Stomach (tissue), 19 donors: ENCODE results near the gene CCND2. TPM values are rescaled to one million over a fixed set of nuclear protein-coding genes. Genes with fewer than 3 reads are reported as not detected.

Experiments used
- DNase-seq, 2 donors: peaks; one replicate each; pipeline versions ENCODE4 v3.0.0 to v3.0.0-alpha.2; 2013 to 2019
- H3K27ac ChIP-seq, 5 donors: fragments of 200-600 bp in 4 of 5; sonication (generic) in 4 of 5; one replicate each; pipeline ENCODE4 v1.5.1; 2013 to 2019; ENCODE audit warnings: mild to moderate bottlenecking in 1 of 5, moderate library complexity in 1 of 5
- H3K27me3 ChIP-seq, 3 donors: fragments of 200-600 bp; sonication (generic); one replicate each; pipeline ENCODE4 v1.5.1; 2017 to 2019; ENCODE audit warnings: mixed run types in 1 of 3
- H3K36me3 ChIP-seq, 4 donors: fragments of 200-600 bp; sonication (generic); 1 replicate in 3 of 4; 2 replicates in 1 of 4; pipeline ENCODE4 v1.5.1; 2016 to 2019
- H3K4me1 ChIP-seq, 4 donors: fragments of 200-600 bp; sonication (generic); one replicate each; pipeline ENCODE4 v1.5.1; 2016 to 2019
- H3K4me3 ChIP-seq, 4 donors: fragments of 200-600 bp; sonication (generic) in 3 of 4; one replicate each; pipeline ENCODE4 v1.5.1; 2016 to 2019; ENCODE audit warnings: mild to moderate bottlenecking in 1 of 4
- H3K9me3 ChIP-seq, 4 donors: fragments of 200-600 bp; sonication (generic); one replicate each; pipeline ENCODE4 v1.5.1; 2016 to 2019
- EP300 ChIP-seq: sonication (generic); formaldehyde crosslinking; IDR thresholded peaks from one replicate; pipeline ENCODE4 v1.6.1; 2017; ENCODE audit warnings: antibody characterized with exemption
- POLR2A ChIP-seq, 4 donors: fragments of 450-650 bp; IDR thresholded peaks; one replicate each; pipeline ENCODE4 v1.6.1; 2016; ENCODE audit warnings: antibody characterized with exemption in 4 of 4, control low read depth in 2 of 4, mild to moderate bottlenecking in 1 of 4, moderate library complexity in 1 of 4
- POLR2AphosphoS5 ChIP-seq, 3 donors: sonication (generic); formaldehyde crosslinking; IDR thresholded peaks; one replicate each; pipeline ENCODE4 v1.6.1; 2016; ENCODE audit warnings: antibody characterized with exemption in 3 of 3
- WGBS, 5 donors: extraction: QIAGEN DNeasy Blood & Tissue Kit in 3 of 5; methylation state at CpG; one replicate each; pipeline versions ENCODE4 v1.1.5 to v1.1.7; 2013 to 2018; 5-methylcytosine and 5-hydroxymethylcytosine counted together
- intact Hi-C: fragments of 100-400 bp; cut with DNase I; formaldehyde crosslinking; loops from one replicate; pipeline ENCODE4 v1.15.1; 2023; ENCODE audit warnings: low total_unique reads
- long read RNA-seq, 10 donors: transcript quantifications; one replicate each; lab custom pipeline, GENCODE V29; 2026
- polyA plus RNA-seq, 3 donors: library from polyadenylated mRNA; stranded (reverse); fragments of 200-250 nt; gene quantifications; one replicate each; pipeline ENCODE4 v1.2.3, GENCODE V29; 2013
- total RNA-seq, 5 donors: library from RNA; depleted of rRNA; stranded (reverse); fragments of >200 nt; gene quantifications; one replicate each; pipeline versions ENCODE4 v1.1.0 to v1.2.3, GENCODE V29; 2014 to 2016
- TF ChIP-seq, protein P1 (sequence below), 7 experiments: fragments of 450-650 bp in 4 of 7; fragments of 200-600 bp in 3 of 7; sonication (generic) in 3 of 7; IDR thresholded peaks; one replicate each; pipeline ENCODE4 v1.5.1; 2016 to 2019; ENCODE audit warnings: antibody characterized with exemption in 7 of 7, control low read depth in 2 of 7, mild to moderate bottlenecking in 1 of 7
- donor health status: healthy with polysubstance abuse.
- donor health status: Bipolar disorder and iron deficiency.
- donor health status: healthy.

The CCND2 gene
- 10 to 100 TPM; 27.4 to 89.0 (median 49.1) TPM for total RNA-seq
- 1 to 10 TPM; 5.5 to 8.3 (median 7.0) TPM for polyA plus RNA-seq
- long read RNA-seq, donor 1, full-length matches to known transcripts, result 5 of 10 reads
- long read RNA-seq, donor 1, partial matches to known transcripts, result 5 of 10 reads
- long read RNA-seq, donor 1, other reads (novel, unspliced or antisense), result 0 of 10 reads
- long read RNA-seq, donor 2, full-length matches to known transcripts, result 14 of 14 reads
- long read RNA-seq, donor 2, partial matches to known transcripts, result 0 of 14 reads
- long read RNA-seq, donor 2, other reads (novel, unspliced or antisense), result 0 of 14 reads
- long read RNA-seq, donor 3, full-length matches to known transcripts, result 2 of 2 reads
- long read RNA-seq, donor 3, partial matches to known transcripts, result 0 of 2 reads
- long read RNA-seq, donor 3, other reads (novel, unspliced or antisense), result 0 of 2 reads
- long read RNA-seq, donor 4, full-length matches to known transcripts, result 5 of 5 reads
- long read RNA-seq, donor 4, partial matches to known transcripts, result 0 of 5 reads
- long read RNA-seq, donor 4, other reads (novel, unspliced or antisense), result 0 of 5 reads
- long read RNA-seq, donor 5, full-length matches to known transcripts, result 15 of 15 reads
- long read RNA-seq, donor 5, partial matches to known transcripts, result 0 of 15 reads
- long read RNA-seq, donor 5, other reads (novel, unspliced or antisense), result 0 of 15 reads
- long read RNA-seq, donor 6, full-length matches to known transcripts, result 8 of 15 reads
- long read RNA-seq, donor 6, partial matches to known transcripts, result 7 of 15 reads
- long read RNA-seq, donor 6, other reads (novel, unspliced or antisense), result 0 of 15 reads
- long read RNA-seq, donor 7, full-length matches to known transcripts, result 12 of 12 reads
- long read RNA-seq, donor 7, partial matches to known transcripts, result 0 of 12 reads
- long read RNA-seq, donor 7, other reads (novel, unspliced or antisense), result 0 of 12 reads
- long read RNA-seq, donor 8, full-length matches to known transcripts, result 5 of 5 reads
- long read RNA-seq, donor 8, partial matches to known transcripts, result 0 of 5 reads
- long read RNA-seq, donor 8, other reads (novel, unspliced or antisense), result 0 of 5 reads
- long read RNA-seq, donor 9, full-length matches to known transcripts, result 2 of 2 reads
- long read RNA-seq, donor 9, partial matches to known transcripts, result 0 of 2 reads
- long read RNA-seq, donor 9, other reads (novel, unspliced or antisense), result 0 of 2 reads
- long read RNA-seq, donor 10, full-length matches to known transcripts, result 3 of 52 reads
- long read RNA-seq, donor 10, partial matches to known transcripts, result 49 of 52 reads
- long read RNA-seq, donor 10, other reads (novel, unspliced or antisense), result 0 of 52 reads

DNA sequence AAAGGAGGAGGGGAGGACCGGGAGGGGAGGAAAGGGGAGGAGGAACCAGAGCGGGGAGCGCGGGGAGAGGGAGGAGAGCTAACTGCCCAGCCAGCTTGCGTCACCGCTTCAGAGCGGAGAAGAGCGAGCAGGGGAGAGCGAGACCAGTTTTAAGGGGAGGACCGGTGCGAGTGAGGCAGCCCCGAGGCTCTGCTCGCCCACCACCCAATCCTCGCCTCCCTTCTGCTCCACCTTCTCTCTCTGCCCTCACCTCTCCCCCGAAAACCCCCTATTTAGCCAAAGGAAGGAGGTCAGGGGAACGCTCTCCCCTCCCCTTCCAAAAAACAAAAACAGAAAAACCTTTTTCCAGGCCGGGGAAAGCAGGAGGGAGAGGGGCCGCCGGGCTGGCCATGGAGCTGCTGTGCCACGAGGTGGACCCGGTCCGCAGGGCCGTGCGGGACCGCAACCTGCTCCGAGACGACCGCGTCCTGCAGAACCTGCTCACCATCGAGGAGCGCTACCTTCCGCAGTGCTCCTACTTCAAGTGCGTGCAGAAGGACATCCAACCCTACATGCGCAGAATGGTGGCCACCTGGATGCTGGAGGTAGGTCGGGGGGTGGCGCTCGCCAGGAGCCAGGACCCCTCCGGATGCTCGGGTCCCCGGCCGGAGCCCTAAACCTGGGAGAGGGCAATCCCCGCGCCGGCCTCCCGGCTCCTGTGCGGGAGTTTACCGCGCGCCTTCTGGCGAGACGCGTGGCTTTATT is at the start of gene CCND2:
Gene CCND2, plus strand, starts transcription at position 111 of the 744 bp plus-strand sequence. Its CDS starts 279 bp downstream, at position 390.
- TF ChIP-seq, protein P1, sequence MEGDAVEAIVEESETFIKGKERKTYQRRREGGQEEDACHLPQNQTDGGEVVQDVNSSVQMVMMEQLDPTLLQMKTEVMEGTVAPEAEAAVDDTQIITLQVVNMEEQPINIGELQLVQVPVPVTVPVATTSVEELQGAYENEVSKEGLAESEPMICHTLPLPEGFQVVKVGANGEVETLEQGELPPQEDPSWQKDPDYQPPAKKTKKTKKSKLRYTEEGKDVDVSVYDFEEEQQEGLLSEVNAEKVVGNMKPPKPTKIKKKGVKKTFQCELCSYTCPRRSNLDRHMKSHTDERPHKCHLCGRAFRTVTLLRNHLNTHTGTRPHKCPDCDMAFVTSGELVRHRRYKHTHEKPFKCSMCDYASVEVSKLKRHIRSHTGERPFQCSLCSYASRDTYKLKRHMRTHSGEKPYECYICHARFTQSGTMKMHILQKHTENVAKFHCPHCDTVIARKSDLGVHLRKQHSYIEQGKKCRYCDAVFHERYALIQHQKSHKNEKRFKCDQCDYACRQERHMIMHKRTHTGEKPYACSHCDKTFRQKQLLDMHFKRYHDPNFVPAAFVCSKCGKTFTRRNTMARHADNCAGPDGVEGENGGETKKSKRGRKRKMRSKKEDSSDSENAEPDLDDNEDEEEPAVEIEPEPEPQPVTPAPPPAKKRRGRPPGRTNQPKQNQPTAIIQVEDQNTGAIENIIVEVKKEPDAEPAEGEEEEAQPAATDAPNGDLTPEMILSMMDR (IDR thresholded peaks at IDR 0.05), result no peak
- TF ChIP-seq POLR2A (IDR thresholded peaks at IDR 0.05) (peak in 2 of 4 donors; percentile 22 to 90), POLR2AphosphoS5 (IDR thresholded peaks at IDR 0.05) (peak; percentile 95 to 99 (median 96)), EP300 (no peak)
- peaks cover 30 to 97% (median 77%) of the 10 kb centered on the region in 4 donors for H3K4me1 ChIP-seq
- peaks cover 4 to 17% (median 6%) of the 10 kb centered on the region in 4 donors for H3K36me3 ChIP-seq
- peak within 1 kb of the TSS; percentile 60 to 72 (median 66) for H3K4me3 ChIP-seq
- peaks cover 0 to 79% (median 65%) of the 10 kb centered on the region in 3 donors for H3K27me3 ChIP-seq
- intact Hi-C loops, result loop anchor here (10.0 kb wide), 2 partner anchors 279 to 389 kb away; no protein-coding TSS in a partner anchor
- peak within 1 kb of the TSS; percentile 84 to 93 (median 88) for H3K27ac ChIP-seq
- WGBS, 5 donors, result 1 to 2% (median 1%) methylated on average over 29 to 52 of the region's 52 CpGs
- H3K9me3 ChIP-seq, result no peaks in the 10 kb centered on the region
- peak; percentile 67 to 98 for DNase-seq

DNA sequence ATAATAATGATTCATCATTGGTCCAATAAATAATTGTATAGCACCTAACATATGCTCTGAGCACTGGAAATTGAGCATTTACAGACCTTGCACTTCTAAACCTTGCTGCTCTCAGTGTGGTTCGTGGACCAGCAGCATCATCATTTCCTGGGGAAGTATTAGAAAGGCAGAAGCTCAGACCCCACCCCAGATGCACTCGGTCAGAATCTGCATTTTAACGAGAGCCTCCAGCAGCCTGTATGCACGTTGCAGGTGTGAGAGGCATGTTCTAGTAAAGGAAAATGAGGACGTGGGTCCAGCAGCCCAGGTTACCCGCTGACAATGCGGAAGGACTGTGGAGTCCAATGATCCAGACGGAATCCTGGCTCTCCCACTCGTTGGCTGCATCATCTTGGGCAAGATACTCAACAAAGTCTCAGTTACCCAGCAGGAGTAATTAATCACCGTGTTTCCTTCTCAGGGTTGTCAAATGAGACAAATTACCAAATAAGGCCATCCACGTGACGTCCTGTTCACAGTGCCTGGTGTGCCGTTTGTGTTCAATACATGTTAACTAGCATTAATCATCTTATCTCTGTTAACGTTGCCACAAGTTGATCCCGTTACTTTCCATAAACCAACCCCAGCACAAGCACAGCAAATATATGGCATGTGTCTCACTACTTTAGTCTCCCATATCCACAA is 49.2 kb upstream of the CCND2 start:
- Histone ChIP-seq H3K27me3 (peaks cover 0 to 36% (median 0%) of the 10 kb centered on the region in 3 donors), H3K4me1 (no peaks in the 10 kb centered on the region), H3K9me3 (peaks cover 0 to 11% (median 9%) of the 10 kb centered on the region in 4 donors), H3K4me3 (no peak overlapping the region), H3K27ac (no peak overlapping the region), H3K36me3 (no peaks in the 10 kb centered on the region)
- no peak for DNase-seq
- intact Hi-C loops, result no loop called here
- TF ChIP-seq, protein P1 (IDR thresholded peaks at IDR 0.05), result no peak
- no peak for TF ChIP-seq POLR2A (IDR thresholded peaks at IDR 0.05)
- no peak for TF ChIP-seq EP300
- TF ChIP-seq POLR2AphosphoS5 (IDR thresholded peaks at IDR 0.05), result no peak
- 47 to 60% (median 53%) methylated on average over 15 of the region's 15 CpGs for WGBS, 5 donors

DNA sequence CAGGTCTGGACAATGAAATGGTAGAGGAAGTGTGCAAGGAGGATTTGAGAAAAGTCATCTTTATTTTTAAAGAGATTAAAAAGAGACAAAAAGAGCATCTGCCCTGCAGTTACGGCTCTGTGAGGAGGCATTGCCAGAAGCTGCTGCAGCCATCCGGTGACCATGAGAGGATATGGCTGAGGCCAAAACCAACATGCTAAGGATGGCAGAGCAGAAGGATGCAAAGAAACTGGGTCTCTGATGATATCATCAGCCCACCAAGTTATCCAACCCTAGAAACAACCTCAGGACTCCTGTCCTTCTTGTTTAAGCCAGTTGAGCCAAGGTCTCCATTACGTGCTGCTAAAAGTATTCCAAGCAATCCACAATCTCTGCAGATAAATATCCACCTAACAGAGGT is 48.0 kb upstream of the CCND2 start:
- Histone ChIP-seq H3K4me3 (no peak overlapping the region), H3K9me3 (peaks cover 0 to 11% (median 9%) of the 10 kb centered on the region in 4 donors), H3K4me1 (no peaks in the 10 kb centered on the region), H3K27ac (no peak overlapping the region), H3K27me3 (peaks cover 0 to 39% (median 0%) of the 10 kb centered on the region in 3 donors), H3K36me3 (no peaks in the 10 kb centered on the region)
- intact Hi-C loops, result no loop called here
- no peak for DNase-seq
- TF ChIP-seq POLR2AphosphoS5 (IDR thresholded peaks at IDR 0.05), result no peak
- WGBS, 5 donors, result 70 to 88% (median 80%) methylated on average over 3 of the region's 3 CpGs

DNA sequence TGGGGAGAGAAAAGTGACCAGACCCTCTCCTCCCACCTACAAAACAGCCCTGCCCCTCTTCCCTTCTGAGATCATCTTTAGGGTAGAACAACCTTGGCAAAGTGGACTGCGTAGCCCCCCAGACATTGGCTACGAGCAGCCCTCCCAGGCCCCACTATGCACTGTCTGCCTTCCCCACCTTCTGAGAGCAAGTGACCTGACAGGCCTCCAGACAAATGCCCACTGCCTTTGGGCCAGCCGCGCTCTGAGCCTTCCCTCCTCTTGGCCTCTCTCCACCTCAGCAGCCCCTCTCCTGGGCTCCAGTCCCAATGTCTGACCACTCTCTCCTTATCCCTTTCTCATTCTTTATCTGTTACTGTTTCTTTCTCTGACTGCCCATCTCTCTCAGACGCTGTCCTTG is 46.5 kb upstream of the CCND2 start:
- WGBS, 5 donors, result 76 to 91% (median 84%) methylated on average over 5 of the region's 5 CpGs
- Histone ChIP-seq H3K9me3 (peaks cover 0 to 5% (median 5%) of the 10 kb centered on the region in 4 donors), H3K4me3 (no peak overlapping the region), H3K27me3 (peaks cover 0 to 38% (median 0%) of the 10 kb centered on the region in 3 donors), H3K36me3 (no peaks in the 10 kb centered on the region), H3K27ac (no peak overlapping the region), H3K4me1 (no peaks in the 10 kb centered on the region)
- intact Hi-C loops, result no loop called here
- no peak for DNase-seq
- no peak for TF ChIP-seq EP300
- TF ChIP-seq POLR2A (IDR thresholded peaks at IDR 0.05), result no peak
- TF ChIP-seq, protein P1 (IDR thresholded peaks at IDR 0.05), result no peak
- no peak for TF ChIP-seq POLR2AphosphoS5 (IDR thresholded peaks at IDR 0.05)
